ENCODE data around the gene GTPBP2. TPM values are rescaled to one million over a fixed set of nuclear protein-coding genes. Genes with fewer than 3 reads are reported as not detected.

GTPBP2 gene
- total RNA-seq: 10 to 100 TPM; 64.2 to 67.3 TPM

GRCh38 chr6:43629104-43629504 is at the start of gene GTPBP2:
Gene GTPBP2, minus strand, starts transcription at chr6:43629264. Its CDS starts 102 bp downstream, at chr6:43629162.
- H3K4me3 Mint-ChIP-seq: peak within 1 kb of the TSS; percentile 97
- H3K9me3 Mint-ChIP-seq: no peaks in the 10 kb centered on the region
- peak within 1 kb of the TSS; percentile 97 for H3K27ac Mint-ChIP-seq
- peaks cover 45% of the 10 kb centered on the region for H3K36me3 Mint-ChIP-seq (ENCODE audit: low read depth)
- peaks cover 32% of the 10 kb centered on the region for H3K4me1 Mint-ChIP-seq
- peak; percentile 84 for ATAC-seq (replicated peaks)
- H3K27me3 Mint-ChIP-seq: no peaks in the 10 kb centered on the region

GRCh38 chr6:43678341-43678740 is 49.3 kb upstream of the GTPBP2 start:
- H3K36me3 Mint-ChIP-seq (ENCODE audit: low read depth): peaks cover 95% of the 10 kb centered on the region
- no peak overlapping the region for H3K4me3 Mint-ChIP-seq
- no peaks in the 10 kb centered on the region for H3K27me3 Mint-ChIP-seq
- peaks cover 10% of the 10 kb centered on the region for H3K4me1 Mint-ChIP-seq
- H3K27ac Mint-ChIP-seq: no peak overlapping the region
- H3K9me3 Mint-ChIP-seq: no peaks in the 10 kb centered on the region
- ATAC-seq (replicated peaks): no peak

GRCh38 chr6:43677759-43678158 is 48.7 kb upstream of the GTPBP2 start:
- Mint-ChIP-seq H3K36me3 (ENCODE audit: low read depth) (peaks cover 95% of the 10 kb centered on the region), H3K27ac (peak overlapping the region; percentile 31)
- ATAC-seq (replicated peaks): no peak

GRCh38 chr6:43676962-43677606 is 48.0 kb upstream of the GTPBP2 start:
- H3K4me3 Mint-ChIP-seq: no peak overlapping the region
- ATAC-seq (replicated peaks): no peak
- H3K27ac Mint-ChIP-seq: no peak overlapping the region
- no peaks in the 10 kb centered on the region for H3K27me3 Mint-ChIP-seq
- no peaks in the 10 kb centered on the region for H3K9me3 Mint-ChIP-seq
- H3K36me3 Mint-ChIP-seq (ENCODE audit: low read depth): peaks cover 94% of the 10 kb centered on the region
- no peaks in the 10 kb centered on the region for H3K4me1 Mint-ChIP-seq

More at GRCh38 chr6:43677759-43678158, 48.7 kb upstream of the GTPBP2 start:
- Mint-ChIP-seq H3K4me1 (peaks cover 5% of the 10 kb centered on the region), H3K4me3 (no peak overlapping the region), H3K27me3 (no peaks in the 10 kb centered on the region), H3K9me3 (no peaks in the 10 kb centered on the region)

- Mint-ChIP-seq H3K4me3 (no peak overlapping the region), H3K9me3 (no peaks in the 10 kb centered on the region), H3K36me3 (ENCODE audit: low read depth) (peaks cover 94% of the 10 kb centered on the region), H3K27ac (peak overlapping the region; percentile 54), H3K27me3 (no peaks in the 10 kb centered on the region), H3K4me1 (peaks cover 8% of the 10 kb centered on the region)
- ATAC-seq (replicated peaks): no peak
These were observed 45.9 kb upstream of the GTPBP2 start for GRCh38 chr6:43674921-43675320.

GRCh38 chr6:43674291-43674690 is 45.2 kb upstream of the GTPBP2 start:
- no peak for ATAC-seq (replicated peaks)
- Mint-ChIP-seq H3K4me3 (no peak overlapping the region), H3K4me1 (peaks cover 8% of the 10 kb centered on the region), H3K27me3 (no peaks in the 10 kb centered on the region), H3K9me3 (no peaks in the 10 kb centered on the region), H3K36me3 (ENCODE audit: low read depth) (peaks cover 89% of the 10 kb centered on the region), H3K27ac (no peak overlapping the region)

- Mint-ChIP-seq H3K27ac (no peak overlapping the region), H3K4me1 (peaks cover 9% of the 10 kb centered on the region), H3K36me3 (ENCODE audit: low read depth) (peaks cover 82% of the 10 kb centered on the region), H3K9me3 (no peaks in the 10 kb centered on the region), H3K4me3 (no peak overlapping the region), H3K27me3 (no peaks in the 10 kb centered on the region)
- no peak for ATAC-seq (replicated peaks)
These were observed 44.5 kb upstream of the GTPBP2 start for GRCh38 chr6:43673444-43674084.

- Mint-ChIP-seq H3K27ac (peak overlapping the region; percentile 58), H3K9me3 (no peaks in the 10 kb centered on the region), H3K27me3 (no peaks in the 10 kb centered on the region), H3K36me3 (ENCODE audit: low read depth) (peaks cover 79% of the 10 kb centered on the region), H3K4me3 (no peak overlapping the region), H3K4me1 (peaks cover 23% of the 10 kb centered on the region)
- ATAC-seq (replicated peaks): no peak
These were observed 43.0 kb upstream of the GTPBP2 start for GRCh38 chr6:43671801-43672690.

GRCh38 chr6:43671011-43671800 is 42.1 kb upstream of the GTPBP2 start:
- Mint-ChIP-seq H3K27ac (peak overlapping the region; percentile 98), H3K9me3 (no peaks in the 10 kb centered on the region), H3K4me3 (no peak overlapping the region), H3K4me1 (peaks cover 23% of the 10 kb centered on the region), H3K27me3 (no peaks in the 10 kb centered on the region), H3K36me3 (ENCODE audit: low read depth) (peaks cover 72% of the 10 kb centered on the region)
- no peak for ATAC-seq (replicated peaks)

- Mint-ChIP-seq H3K4me3 (peak overlapping the region; percentile 75), H3K36me3 (ENCODE audit: low read depth) (peaks cover 66% of the 10 kb centered on the region), H3K27me3 (no peaks in the 10 kb centered on the region), H3K9me3 (no peaks in the 10 kb centered on the region), H3K27ac (peak overlapping the region; percentile 98), H3K4me1 (peaks cover 23% of the 10 kb centered on the region)
- no peak for ATAC-seq (replicated peaks)
These were observed 41.5 kb upstream of the GTPBP2 start for GRCh38 chr6:43670623-43670986.

- Mint-ChIP-seq H3K4me3 (peak overlapping the region; percentile 75), H3K9me3 (no peaks in the 10 kb centered on the region), H3K4me1 (peaks cover 23% of the 10 kb centered on the region), H3K27ac (peak overlapping the region; percentile 98), H3K36me3 (ENCODE audit: low read depth) (peaks cover 61% of the 10 kb centered on the region), H3K27me3 (no peaks in the 10 kb centered on the region)
- peak; percentile 85 for ATAC-seq (replicated peaks)
These were observed 41.0 kb upstream of the GTPBP2 start for GRCh38 chr6:43669922-43670622.

- H3K27ac Mint-ChIP-seq: peak overlapping the region; percentile 98
- peak; percentile 24 for ATAC-seq (replicated peaks)
- H3K36me3 Mint-ChIP-seq (ENCODE audit: low read depth): peaks cover 53% of the 10 kb centered on the region
- H3K27me3 Mint-ChIP-seq: no peaks in the 10 kb centered on the region
- H3K4me3 Mint-ChIP-seq: peak overlapping the region; percentile 75
- H3K4me1 Mint-ChIP-seq: peaks cover 23% of the 10 kb centered on the region
- H3K9me3 Mint-ChIP-seq: no peaks in the 10 kb centered on the region
These were observed 40.2 kb upstream of the GTPBP2 start for GRCh38 chr6:43669050-43669921.

Data from activated T-helper 17 cell treated with anti-CD3 and anti-CD28 coated beads, Interleukin-2, amount 50 U/mL, for 72 hours (primary cell).